IMR-90 (cell line): ENCODE measurements around the gene CDV3. TPM values are rescaled to one million over a fixed set of nuclear protein-coding genes. Genes with fewer than 3 reads are reported as not detected.

ENCODE experiments used
- ATAC-seq: fragments of 200-7000 bp; cut with Tn5 transposase; 2 replicates; pipeline ENCODE4 v1.9.1; 2020; ENCODE audit warnings: low read depth, mild to moderate bottlenecking, moderate library complexity
- BruUV-seq: library from RNA; stranded (reverse); fragments of 400-500 nt; replicated peaks from 2 replicates; lab custom pipeline; 2021; lab: Mats Ljungman, UMichigan
- CTCF ChIA-PET: fragments of 300-600 bp; formaldehyde crosslinking; extraction: SDS; loops from one replicate; lab custom pipeline; 2021; ENCODE audit warnings: antibody characterized with exemption; lab: Yijun Ruan, JAX
- POLR2A ChIA-PET: fragments of 300-600 bp; sonication (Branson Sonifier 250); formaldehyde crosslinking; loops from one replicate; lab custom pipeline; 2022; ENCODE audit warnings: antibody characterized with exemption; ENCODE audit not compliant: unreplicated experiment; lab: Charles Lee
- DNase-seq: peaks from one replicate; pipeline ENCODE4 v3.0.0; 2013
- H2AFZ ChIP-seq: replicated peaks from 2 replicates; pipeline ENCODE3; 2013; ENCODE audit warnings: low read length, mild to moderate bottlenecking; ENCODE audit not compliant: poor library complexity
- H2AK5ac ChIP-seq: 2 replicates; pipeline ENCODE4 v1.6.1; 2013; ENCODE audit warnings: low read depth, low read length, inconsistent platforms
- H2AK9ac ChIP-seq: replicated peaks from 2 replicates; pipeline ENCODE3; 2013; ENCODE audit warnings: mild to moderate bottlenecking, low read depth, low read length, moderate library complexity; ENCODE audit not compliant: poor library complexity
- H2BK120ac ChIP-seq: 2 replicates; pipeline ENCODE4 v1.6.1; 2013; ENCODE audit warnings: low read depth, low read length, inconsistent platforms
- H2BK15ac ChIP-seq: 3 replicates; pipeline ENCODE4 v1.6.1; 2013; ENCODE audit warnings: low read depth, low read length, inconsistent platforms
- H2BK20ac ChIP-seq: 2 replicates; pipeline ENCODE4 v1.6.1; 2013; ENCODE audit warnings: low read depth, mild to moderate bottlenecking, inconsistent platforms, low read length, moderate library complexity
- H2BK5ac ChIP-seq: 2 replicates; pipeline ENCODE4 v1.6.1; 2013; ENCODE audit warnings: mild to moderate bottlenecking, low read depth, low read length, inconsistent platforms; ENCODE audit not compliant: poor library complexity, severe bottlenecking
- H3K14ac ChIP-seq: replicated peaks from 2 replicates; pipeline ENCODE4 v1.6.1; 2013; ENCODE audit warnings: low read depth, low read length, inconsistent platforms
- H3K18ac ChIP-seq: 2 replicates; pipeline ENCODE4 v1.6.1; 2013; ENCODE audit warnings: low read depth, low read length, control low read depth
- H3K23ac ChIP-seq: 2 replicates; pipeline ENCODE4 v1.6.1; 2013; ENCODE audit warnings: low read depth, low read length, inconsistent platforms
- H3K27ac ChIP-seq: 2 replicates; pipeline ENCODE4 v1.5.1; 2013; ENCODE audit warnings: mild to moderate bottlenecking, control low read depth, low read length; ENCODE audit not compliant: insufficient read depth
- H3K27me3 ChIP-seq: 2 replicates; pipeline ENCODE4 v1.6.1; 2013; ENCODE audit warnings: low read length; ENCODE audit not compliant: control insufficient read depth, insufficient read depth
- H3K36me3 ChIP-seq: 2 replicates; pipeline ENCODE4 v1.6.1; 2013; ENCODE audit warnings: low read length, mixed read lengths; ENCODE audit not compliant: control insufficient read depth, insufficient read depth
- H3K4ac ChIP-seq: 2 replicates; pipeline ENCODE4 v1.6.1; 2013; ENCODE audit warnings: low read depth, low read length, inconsistent platforms
- H3K4me1 ChIP-seq: 2 replicates; pipeline ENCODE4 v1.6.1; 2013; ENCODE audit warnings: low read length, mixed read lengths; ENCODE audit not compliant: control insufficient read depth, insufficient read depth
- H3K4me2 ChIP-seq: 2 replicates; pipeline ENCODE4 v1.6.1; 2013; ENCODE audit warnings: low read depth, mild to moderate bottlenecking, control low read depth, low read length, moderate library complexity
- H3K4me3 ChIP-seq: 2 replicates; pipeline ENCODE4 v1.5.1; 2013; ENCODE audit warnings: low read depth, mild to moderate bottlenecking, control low read depth, low read length, moderate library complexity; ENCODE audit not compliant: insufficient read depth
- H3K56ac ChIP-seq: 2 replicates; pipeline ENCODE4 v1.6.1; 2013; ENCODE audit warnings: low read length, inconsistent platforms; ENCODE audit not compliant: insufficient read depth; ENCODE audit errors: extremely low read depth
- H3K79me1 ChIP-seq, 2 experiments: 2 replicates each; pipeline ENCODE4 v1.6.1; 2013; ENCODE audit warnings: low read length in 2 of 2, inconsistent platforms in 1 of 2, low read depth in 1 of 2
- H3K9ac ChIP-seq: 2 replicates; pipeline ENCODE4 v1.6.1; 2013; ENCODE audit warnings: low read depth, low read length, control low read depth
- H3K9me1 ChIP-seq: 2 replicates; pipeline ENCODE4 v1.6.1; 2013; ENCODE audit warnings: low read length, inconsistent platforms; ENCODE audit not compliant: insufficient read depth
- H3K9me3 ChIP-seq: 2 replicates; pipeline ENCODE4 v1.6.1; 2013; ENCODE audit warnings: low read length; ENCODE audit not compliant: control insufficient read depth, insufficient read depth
- H4K20me1 ChIP-seq: 2 replicates; pipeline ENCODE4 v1.6.1; 2013; ENCODE audit warnings: low read length, inconsistent platforms; ENCODE audit not compliant: insufficient read depth
- H4K5ac ChIP-seq: 2 replicates; pipeline ENCODE4 v1.6.1; 2013; ENCODE audit warnings: mild to moderate bottlenecking, low read depth, low read length, control low read depth
- H4K8ac ChIP-seq, 2 experiments: 2 replicates each; pipeline ENCODE4 v1.6.1; 2013; ENCODE audit warnings: low read depth in 2 of 2, low read length in 2 of 2, control low read depth in 1 of 2, inconsistent platforms in 1 of 2
- H4K91ac ChIP-seq: 2 replicates; pipeline ENCODE4 v1.6.1; 2013; ENCODE audit warnings: low read depth, low read length, inconsistent platforms; ENCODE audit not compliant: insufficient read depth
- BHLHE40 ChIP-seq: fragments of 150-350 bp; IDR thresholded peaks from 2 replicates; pipeline ENCODE4 v1.6.1; 2016; ENCODE audit warnings: mild to moderate bottlenecking, low read depth, low read length
- CEBPB ChIP-seq: IDR thresholded peaks from 2 replicates; pipeline ENCODE4 v1.6.1; 2012; ENCODE audit warnings: low read depth, low read length, improper control_type of control experiment
- CHD1 ChIP-seq: IDR thresholded peaks from 2 replicates; pipeline ENCODE4 v1.6.1; 2012; ENCODE audit warnings: low read depth, low read length, improper control_type of control experiment
- ELK1 ChIP-seq: fragments of 150-350 bp; IDR thresholded peaks from 2 replicates; pipeline ENCODE4 v1.6.1; 2016; ENCODE audit warnings: low read depth, mild to moderate bottlenecking, low read length, moderate library complexity, borderline replicate concordance
- FOS ChIP-seq: fragments of 150-350 bp; IDR thresholded peaks from 2 replicates; pipeline ENCODE4 v1.6.1; 2016; ENCODE audit warnings: low read depth, low read length
- MAFK ChIP-seq: IDR thresholded peaks from 2 replicates; pipeline ENCODE4 v1.6.1; 2012; ENCODE audit warnings: low read depth, low read length, improper control_type of control experiment
- MAZ ChIP-seq: IDR thresholded peaks from 2 replicates; pipeline ENCODE4 v1.6.1; 2012; ENCODE audit warnings: low read depth, mild to moderate bottlenecking, low read length, improper control_type of control experiment, moderate library complexity, borderline replicate concordance
- MXI1 ChIP-seq: IDR thresholded peaks from 2 replicates; pipeline ENCODE4 v1.6.1; 2012; ENCODE audit warnings: low read depth, mild to moderate bottlenecking, low read length, moderate library complexity, borderline replicate concordance
- NFE2L2 ChIP-seq: fragments of 150-350 bp; IDR thresholded peaks from 2 replicates; pipeline ENCODE4 v1.6.1; 2016; ENCODE audit warnings: low read depth, mild to moderate bottlenecking, low read length
- POLR2A ChIP-seq: IDR thresholded peaks from 2 replicates; pipeline ENCODE4 v1.6.1; 2012; ENCODE audit warnings: mild to moderate bottlenecking, low read depth, low read length
- RAD21 ChIP-seq: IDR thresholded peaks from 2 replicates; pipeline ENCODE4 v1.6.1; 2012; ENCODE audit warnings: low read length, improper control_type of control experiment
- RCOR1 ChIP-seq: IDR thresholded peaks from 2 replicates; pipeline ENCODE4 v1.6.1; 2012; ENCODE audit warnings: mild to moderate bottlenecking, low read length, improper control_type of control experiment; ENCODE audit not compliant: insufficient replicate concordance
- RFX5 ChIP-seq: IDR thresholded peaks from 2 replicates; pipeline ENCODE4 v1.8.0; 2012; ENCODE audit warnings: low read depth, mild to moderate bottlenecking, low read length, moderate library complexity
- SMC3 ChIP-seq: fragments of 150-350 bp; IDR thresholded peaks from 2 replicates; pipeline ENCODE4 v1.6.1; 2016; ENCODE audit warnings: low read depth, mild to moderate bottlenecking, antibody characterized with exemption, low read length, moderate library complexity
- WGBS, 2 experiments: methylation state at CpG; one replicate each; pipeline versions ENCODE4 v1.1.5 to v1.1.7; 2013; ENCODE audit warnings: missing lambda C conversion rate in 2 of 2; ENCODE audit not compliant: insufficient read length in 1 of 2; ENCODE audit errors: extremely low coverage in 2 of 2; 5-methylcytosine and 5-hydroxymethylcytosine counted together
- dilution Hi-C: fragments of 300-500 bp; cut with HindIII; formaldehyde crosslinking; loops from one replicate; pipeline ENCODE4 v1.14.3; 2018; ENCODE audit warnings: low sequenced_read_pairs; ENCODE audit not compliant: unreplicated experiment
- in situ Hi-C: fragments of 300-500 bp; cut with MboI; formaldehyde crosslinking; loops from 3 replicates; pipeline ENCODE4 v1.14.3; 2019; ENCODE audit warnings: low sequenced_read_pairs, inconsistent platforms, mixed read lengths
- intact Hi-C: fragments of 100-400 bp; cut with micrococcal nuclease; formaldehyde crosslinking; loops from 2 replicates; pipeline ENCODE4 v1.10.0; 2022
- polyA plus RNA-seq, 3 experiments: library from polyadenylated mRNA; depleted of rRNA; stranded (reverse); fragments of >200 nt; gene quantifications; 2 replicates each; pipeline ENCODE4 v1.2.3, GENCODE V29; 2012; ENCODE audit warnings: low replicate concordance in 1 of 3
- total RNA-seq: library from RNA; depleted of rRNA; stranded (reverse); fragments of >200 nt; gene quantifications from 2 replicates; pipeline ENCODE4 v1.2.3, GENCODE V29; 2012
- TF ChIP-seq, protein P1 (sequence below): conservative IDR thresholded peaks from 2 replicates; pipeline ENCODE4 v1.5.1; 2012; ENCODE audit warnings: mild to moderate bottlenecking, low read depth, low read length, improper control_type of control experiment
- TF ChIP-seq, protein P2 (sequence below): fragments of 150-350 bp; IDR thresholded peaks from 2 replicates; pipeline ENCODE4 v1.6.1; 2017; ENCODE audit warnings: mild to moderate bottlenecking, antibody characterized with exemption, low read length, low read depth

Gene CDV3
- total and polyA plus RNA-seq, 2 of the 4 experiments (the other 2 are of a cell fraction) = 93.6 to 120 TPM

DNA sequence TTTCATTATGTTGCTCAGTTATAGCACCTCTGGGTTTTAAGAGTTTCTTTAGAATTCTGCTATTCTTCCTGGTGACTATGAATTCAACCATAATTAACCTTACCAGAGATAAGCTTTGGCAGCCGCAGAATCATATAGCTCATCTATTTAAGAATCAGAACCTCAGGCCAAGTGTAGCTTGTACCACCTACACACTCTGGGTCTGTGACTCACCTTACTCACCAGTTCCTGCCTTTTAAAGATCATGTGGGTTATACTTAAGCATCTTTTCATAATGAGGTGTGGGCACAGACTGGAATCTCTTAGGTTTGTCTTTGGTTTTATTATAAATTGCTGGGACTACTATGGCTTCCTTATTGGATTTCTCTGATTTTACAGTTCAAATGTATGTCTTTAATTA is 21.9 kb downstream of the CDV3 start:
- H3K9me3 ChIP-seq = no peaks in the 10 kb centered on the region
- H3K27ac ChIP-seq = no peak overlapping the region
- H4K91ac ChIP-seq = no peak overlapping the region
- no peaks in the 10 kb centered on the region; a peak in 2 of 4 replicates for H3K79me1 ChIP-seq
- ChIA-PET POLR2A (no interaction called here), CTCF (interaction anchor here (0.7 to 1.0 kb wide), 3 partner anchors 16 to 119 kb away, joined by 3 to 4 read pairs (median 4); no protein-coding TSS in a partner anchor)
- peak; percentile 6; the same call in 1 of the 2 replicates for ATAC-seq
- in situ Hi-C loops = no loop called here
- H3K27me3 ChIP-seq = no peaks in the 10 kb centered on the region
- no peak overlapping the region for H3K9ac ChIP-seq
- no peak for TF ChIP-seq BHLHE40
- TF ChIP-seq RFX5 = no peak
- no peak for TF ChIP-seq CEBPB
- no peak for TF ChIP-seq FOS
- TF ChIP-seq RAD21 = no peak
- TF ChIP-seq ELK1 = no peak
- TF ChIP-seq SMC3 = no peak
- TF ChIP-seq RCOR1 = no peak
- TF ChIP-seq, protein P1, sequence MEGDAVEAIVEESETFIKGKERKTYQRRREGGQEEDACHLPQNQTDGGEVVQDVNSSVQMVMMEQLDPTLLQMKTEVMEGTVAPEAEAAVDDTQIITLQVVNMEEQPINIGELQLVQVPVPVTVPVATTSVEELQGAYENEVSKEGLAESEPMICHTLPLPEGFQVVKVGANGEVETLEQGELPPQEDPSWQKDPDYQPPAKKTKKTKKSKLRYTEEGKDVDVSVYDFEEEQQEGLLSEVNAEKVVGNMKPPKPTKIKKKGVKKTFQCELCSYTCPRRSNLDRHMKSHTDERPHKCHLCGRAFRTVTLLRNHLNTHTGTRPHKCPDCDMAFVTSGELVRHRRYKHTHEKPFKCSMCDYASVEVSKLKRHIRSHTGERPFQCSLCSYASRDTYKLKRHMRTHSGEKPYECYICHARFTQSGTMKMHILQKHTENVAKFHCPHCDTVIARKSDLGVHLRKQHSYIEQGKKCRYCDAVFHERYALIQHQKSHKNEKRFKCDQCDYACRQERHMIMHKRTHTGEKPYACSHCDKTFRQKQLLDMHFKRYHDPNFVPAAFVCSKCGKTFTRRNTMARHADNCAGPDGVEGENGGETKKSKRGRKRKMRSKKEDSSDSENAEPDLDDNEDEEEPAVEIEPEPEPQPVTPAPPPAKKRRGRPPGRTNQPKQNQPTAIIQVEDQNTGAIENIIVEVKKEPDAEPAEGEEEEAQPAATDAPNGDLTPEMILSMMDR = no peak
- no peak for TF ChIP-seq MAFK
- TF ChIP-seq, protein P2, sequence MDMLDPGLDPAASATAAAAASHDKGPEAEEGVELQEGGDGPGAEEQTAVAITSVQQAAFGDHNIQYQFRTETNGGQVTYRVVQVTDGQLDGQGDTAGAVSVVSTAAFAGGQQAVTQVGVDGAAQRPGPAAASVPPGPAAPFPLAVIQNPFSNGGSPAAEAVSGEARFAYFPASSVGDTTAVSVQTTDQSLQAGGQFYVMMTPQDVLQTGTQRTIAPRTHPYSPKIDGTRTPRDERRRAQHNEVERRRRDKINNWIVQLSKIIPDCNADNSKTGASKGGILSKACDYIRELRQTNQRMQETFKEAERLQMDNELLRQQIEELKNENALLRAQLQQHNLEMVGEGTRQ = no peak
- no peak for TF ChIP-seq POLR2A
- TF ChIP-seq NFE2L2 = no peak
- no peak for TF ChIP-seq MXI1
- no peak for TF ChIP-seq MAZ
- TF ChIP-seq CHD1 = no peak
- no CpG with 5 or more reads among the region's 1 CpG for WGBS, 2 experiments
- H3K18ac ChIP-seq = no peak overlapping the region
- dilution Hi-C loops = no loop called here
- H3K56ac ChIP-seq = no peak overlapping the region
- no peak overlapping the region for H3K4me3 ChIP-seq
- no peak overlapping the region for H2AFZ ChIP-seq
- H2BK120ac ChIP-seq = no peak overlapping the region
- H3K36me3 ChIP-seq = 0 out of 2 replicates have a peak, but pooled peaks cover 1% of the 10 kb centered on the region
- no peak overlapping the region for H3K4ac ChIP-seq
- H2AK5ac ChIP-seq = no peak overlapping the region
- no peak overlapping the region for H2BK5ac ChIP-seq
- H3K4me2 ChIP-seq = no peak overlapping the region
- H3K9me1 ChIP-seq = no peaks in the 10 kb centered on the region
- H2BK15ac ChIP-seq = no peak overlapping the region
- H3K14ac ChIP-seq = no peak overlapping the region
- peaks cover 5% of the 10 kb centered on the region; the same call in 1 of the 2 replicates for H4K20me1 ChIP-seq
- H4K8ac ChIP-seq = no peak overlapping the region
- H4K5ac ChIP-seq = no peak overlapping the region
- peaks cover 2% of the 10 kb centered on the region; the same call in 1 of the 2 replicates for H3K4me1 ChIP-seq
- no peak overlapping the region for H2BK20ac ChIP-seq
- DNase-seq = peak; percentile 65
- no peak overlapping the region for H2AK9ac ChIP-seq
- no peak overlapping the region for H3K23ac ChIP-seq
- intact Hi-C loops = no loop called here
- no TSS peak for BruUV-seq
